ENCODE data around the gene ONECUT3.

- no peak for TF ChIP-seq CTCF (conservative IDR thresholded peaks at IDR 0.05)
- TF ChIP-seq EZH2 (IDR thresholded peaks at IDR 0.05; ENCODE audit: low read depth): no peak
Measured at GRCh38 chr19:1748873-1749341, 4.4 kb upstream of the ONECUT3 start.

All from PC-9 (cell line).